HepG2 (cell line): Measurements from ENCODE around the gene UNC13D. TPM values are rescaled to one million over a fixed set of nuclear protein-coding genes. Genes with fewer than 3 reads are reported as not detected.
A peak's percentile ranks its signal among the peaks of the same experiment; 100 is the strongest.

ENCODE experiments used
- ESRRA ChIP-seq: sonication (generic); formaldehyde crosslinking; IDR thresholded peaks from 2 replicates; pipeline ENCODE4 v1.5.1; 2020; ENCODE audit warnings: mild to moderate bottlenecking, low read depth, missing genetic modification reagents
- HOXA3 ChIP-seq: sonication (generic); formaldehyde crosslinking; IDR thresholded peaks from 2 replicates; pipeline ENCODE4 v1.5.0; 2020; ENCODE audit warnings: missing genetic modification reagents
- MTA1 ChIP-seq: sonication (generic); formaldehyde crosslinking; IDR thresholded peaks from 2 replicates; pipeline ENCODE4 v1.4.0; 2020; ENCODE audit warnings: missing genetic modification reagents, mild to moderate bottlenecking, borderline replicate concordance
- NFYC ChIP-seq: IDR thresholded peaks from 2 replicates; pipeline ENCODE4 v1.6.1; 2016; ENCODE audit warnings: missing genetic modification reagents, missing compliant biosample characterization
- POGZ ChIP-seq: sonication (generic); formaldehyde crosslinking; IDR thresholded peaks from 2 replicates; pipeline ENCODE4 v1.4.0; 2020; ENCODE audit warnings: mild to moderate bottlenecking, missing genetic modification reagents
- RFXANK ChIP-seq: IDR thresholded peaks from 2 replicates; pipeline ENCODE4 v1.6.1; 2016
- ZNF207 ChIP-seq: fragments of 450-650 bp; IDR thresholded peaks from 2 replicates; pipeline ENCODE4 v1.6.1; 2016; ENCODE audit warnings: antibody characterized with exemption, borderline replicate concordance
- ZNF430 ChIP-seq: sonication (generic); formaldehyde crosslinking; IDR thresholded peaks from 2 replicates; pipeline ENCODE4 v1.9.0; 2021; ENCODE audit warnings: mild to moderate bottlenecking, missing genetic modification reagents
- ZNF441 ChIP-seq: sonication (generic); formaldehyde crosslinking; IDR thresholded peaks from 2 replicates; pipeline ENCODE4 v1.7.0; 2021; ENCODE audit warnings: missing genetic modification reagents, borderline replicate concordance
- ZNF766 ChIP-seq: sonication (generic); formaldehyde crosslinking; IDR thresholded peaks from 2 replicates; pipeline ENCODE4 v1.5.0; 2020; ENCODE audit warnings: missing genetic modification reagents, borderline replicate concordance
- polyA plus RNA-seq, 8 experiments: library from polyadenylated mRNA; depleted of rRNA in 3 of 8; stranded (reverse) in 7 of 8; unstranded in 1 of 8; fragments of >200 nt; fragmentation: Illumina TruSeq in 4 of 8; extraction: Trizol in 4 of 8; gene quantifications; 2 replicates each; pipeline versions ENCODE4 v1.2.1 to v1.2.3, GENCODE V29; 2011 to 2016; ENCODE audit warnings: low read depth in 4 of 8, missing spikeins in 1 of 8, mixed read lengths in 1 of 8; ENCODE audit not compliant: insufficient read depth in 1 of 8
- total RNA-seq, 5 experiments: library from RNA; depleted of rRNA; stranded (reverse); fragments of >200 nt; fragmentation: Illumina TruSeq; extraction: Trizol; gene quantifications; 2 replicates each; pipeline ENCODE4 v1.2.3, GENCODE V29; 2016; ENCODE audit warnings: low read depth in 1 of 5
- TF ChIP-seq, protein P1 (sequence below): sonication (generic); formaldehyde crosslinking; IDR thresholded peaks from 2 replicates; pipeline ENCODE4 v1.4.0; 2020; ENCODE audit warnings: mild to moderate bottlenecking, missing genetic modification reagents
- TF ChIP-seq, protein P2 (sequence below): sonication (generic); formaldehyde crosslinking; IDR thresholded peaks from 2 replicates; pipeline ENCODE4 v1.5.1; 2020; ENCODE audit warnings: mild to moderate bottlenecking, missing genetic modification reagents
- TF ChIP-seq, protein P3 (sequence below): sonication (generic); formaldehyde crosslinking; IDR thresholded peaks from 2 replicates; pipeline ENCODE4 v1.4.0; 2020; ENCODE audit warnings: mild to moderate bottlenecking, missing genetic modification reagents
- TF ChIP-seq, protein P4 (sequence below): sonication (generic); formaldehyde crosslinking; IDR thresholded peaks from 2 replicates; pipeline ENCODE4 v1.4.0; 2020; ENCODE audit warnings: missing genetic modification reagents, mild to moderate bottlenecking, borderline replicate concordance
- TF ChIP-seq, protein P5 (sequence below): fragments of 450-650 bp; IDR thresholded peaks from 2 replicates; pipeline ENCODE4 v1.6.1; 2017; ENCODE audit warnings: mild to moderate bottlenecking
- TF ChIP-seq, protein P6 (sequence below): sonication (generic); formaldehyde crosslinking; IDR thresholded peaks from 2 replicates; pipeline ENCODE4 v1.9.0; 2022; ENCODE audit warnings: low read depth, missing genetic modification reagents

UNC13D gene
- total and polyA plus RNA-seq, 2 of the 13 experiments (the other 11 are each of a cell fraction or from before 2014, with no cell fraction given): 29.7 to 42.7 TPM

DNA sequence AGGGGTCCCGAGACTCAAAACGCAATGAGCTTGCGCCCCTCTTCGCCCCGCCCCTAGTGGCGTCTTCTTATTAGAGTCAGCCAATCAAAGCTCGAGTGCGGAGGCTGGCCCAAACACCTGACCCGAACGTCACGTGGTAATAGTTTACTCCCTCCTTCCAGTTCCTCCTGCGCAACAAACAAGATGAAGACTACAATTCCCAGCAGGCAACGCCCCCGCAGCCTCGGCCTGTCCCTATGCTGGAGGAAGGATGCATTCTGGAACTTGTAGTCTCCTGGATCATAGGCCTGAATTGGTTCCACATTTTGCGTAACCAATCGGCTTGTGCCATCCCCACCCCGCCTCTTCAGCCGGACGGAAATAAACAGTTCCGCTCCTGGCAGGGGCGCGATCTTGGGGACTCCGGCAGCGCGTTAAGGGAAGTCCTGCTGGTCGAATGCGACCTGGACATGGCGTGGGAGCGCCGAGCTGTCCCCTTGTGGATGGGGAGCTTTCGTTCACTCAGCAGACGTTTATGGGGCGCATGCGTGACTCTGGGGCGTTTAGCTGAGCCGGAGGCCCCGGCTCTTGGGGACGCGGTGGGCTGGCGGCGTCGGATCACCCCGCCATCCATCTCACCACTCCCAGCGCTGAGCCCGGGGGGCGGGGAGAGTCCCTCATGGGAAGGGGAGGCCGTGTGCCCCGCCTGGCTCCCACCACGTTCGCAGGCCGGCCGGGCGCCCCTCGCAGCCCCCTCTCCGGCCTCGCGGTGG is 11.3 kb upstream of the UNC13D start, which contains the start of gene WBP2 (continued):
- TF ChIP-seq, protein P1, sequence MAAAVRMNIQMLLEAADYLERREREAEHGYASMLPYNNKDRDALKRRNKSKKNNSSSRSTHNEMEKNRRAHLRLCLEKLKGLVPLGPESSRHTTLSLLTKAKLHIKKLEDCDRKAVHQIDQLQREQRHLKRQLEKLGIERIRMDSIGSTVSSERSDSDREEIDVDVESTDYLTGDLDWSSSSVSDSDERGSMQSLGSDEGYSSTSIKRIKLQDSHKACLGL (CRISPR knock-in tag): peak; percentile 81; the same call in 1 of the 2 replicates
- TF ChIP-seq RFXANK: no peak; the same call in 1 of the 2 replicates
- TF ChIP-seq ZNF430 (CRISPR knock-in tag): peak; percentile 69; the same call in 1 of the 2 replicates
- TF ChIP-seq, protein P2, sequence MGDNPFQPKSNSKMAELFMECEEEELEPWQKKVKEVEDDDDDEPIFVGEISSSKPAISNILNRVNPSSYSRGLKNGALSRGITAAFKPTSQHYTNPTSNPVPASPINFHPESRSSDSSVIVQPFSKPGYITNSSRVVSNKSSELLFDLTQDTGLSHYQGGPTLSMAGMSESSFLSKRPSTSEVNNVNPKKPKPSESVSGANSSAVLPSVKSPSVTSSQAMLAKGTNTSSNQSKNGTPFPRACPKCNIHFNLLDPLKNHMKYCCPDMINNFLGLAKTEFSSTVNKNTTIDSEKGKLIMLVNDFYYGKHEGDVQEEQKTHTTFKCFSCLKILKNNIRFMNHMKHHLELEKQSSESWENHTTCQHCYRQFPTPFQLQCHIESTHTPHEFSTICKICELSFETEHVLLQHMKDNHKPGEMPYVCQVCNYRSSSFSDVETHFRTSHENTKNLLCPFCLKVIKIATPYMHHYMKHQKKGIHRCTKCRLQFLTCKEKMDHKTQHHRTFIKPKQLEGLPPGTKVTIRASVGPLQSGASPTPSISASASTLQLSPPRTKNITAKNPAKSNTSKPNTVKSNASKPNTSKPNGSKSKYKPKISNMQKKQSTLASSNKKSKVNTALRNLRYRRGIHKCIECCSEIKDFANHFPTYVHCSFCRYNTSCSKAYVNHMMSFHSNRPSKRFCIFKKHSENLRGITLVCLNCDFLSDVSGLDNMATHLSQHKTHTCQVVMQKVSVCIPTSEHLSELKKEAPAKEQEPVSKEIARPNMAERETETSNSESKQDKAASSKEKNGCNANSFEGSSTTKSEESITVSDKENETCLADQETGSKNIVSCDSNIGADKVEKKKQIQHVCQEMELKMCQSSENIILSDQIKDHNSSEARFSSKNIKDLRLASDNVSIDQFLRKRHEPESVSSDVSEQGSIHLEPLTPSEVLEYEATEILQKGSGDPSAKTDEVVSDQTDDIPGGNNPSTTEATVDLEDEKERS (CRISPR knock-in tag): no peak
- TF ChIP-seq ESRRA (CRISPR knock-in tag): no peak
- TF ChIP-seq, protein P3, sequence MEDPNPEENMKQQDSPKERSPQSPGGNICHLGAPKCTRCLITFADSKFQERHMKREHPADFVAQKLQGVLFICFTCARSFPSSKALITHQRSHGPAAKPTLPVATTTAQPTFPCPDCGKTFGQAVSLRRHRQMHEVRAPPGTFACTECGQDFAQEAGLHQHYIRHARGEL: peak; percentile 94
- peak; percentile 65; the same call in 1 of the 2 replicates for TF ChIP-seq POGZ
- TF ChIP-seq NFYC: peak; percentile 92
- TF ChIP-seq ZNF766: peak; percentile 82
- TF ChIP-seq MTA1: peak; percentile 55; the same call in 1 of the 2 replicates
- no peak; the same call in 1 of the 2 replicates for TF ChIP-seq ZNF441 (CRISPR knock-in tag)
- TF ChIP-seq, protein P4, sequence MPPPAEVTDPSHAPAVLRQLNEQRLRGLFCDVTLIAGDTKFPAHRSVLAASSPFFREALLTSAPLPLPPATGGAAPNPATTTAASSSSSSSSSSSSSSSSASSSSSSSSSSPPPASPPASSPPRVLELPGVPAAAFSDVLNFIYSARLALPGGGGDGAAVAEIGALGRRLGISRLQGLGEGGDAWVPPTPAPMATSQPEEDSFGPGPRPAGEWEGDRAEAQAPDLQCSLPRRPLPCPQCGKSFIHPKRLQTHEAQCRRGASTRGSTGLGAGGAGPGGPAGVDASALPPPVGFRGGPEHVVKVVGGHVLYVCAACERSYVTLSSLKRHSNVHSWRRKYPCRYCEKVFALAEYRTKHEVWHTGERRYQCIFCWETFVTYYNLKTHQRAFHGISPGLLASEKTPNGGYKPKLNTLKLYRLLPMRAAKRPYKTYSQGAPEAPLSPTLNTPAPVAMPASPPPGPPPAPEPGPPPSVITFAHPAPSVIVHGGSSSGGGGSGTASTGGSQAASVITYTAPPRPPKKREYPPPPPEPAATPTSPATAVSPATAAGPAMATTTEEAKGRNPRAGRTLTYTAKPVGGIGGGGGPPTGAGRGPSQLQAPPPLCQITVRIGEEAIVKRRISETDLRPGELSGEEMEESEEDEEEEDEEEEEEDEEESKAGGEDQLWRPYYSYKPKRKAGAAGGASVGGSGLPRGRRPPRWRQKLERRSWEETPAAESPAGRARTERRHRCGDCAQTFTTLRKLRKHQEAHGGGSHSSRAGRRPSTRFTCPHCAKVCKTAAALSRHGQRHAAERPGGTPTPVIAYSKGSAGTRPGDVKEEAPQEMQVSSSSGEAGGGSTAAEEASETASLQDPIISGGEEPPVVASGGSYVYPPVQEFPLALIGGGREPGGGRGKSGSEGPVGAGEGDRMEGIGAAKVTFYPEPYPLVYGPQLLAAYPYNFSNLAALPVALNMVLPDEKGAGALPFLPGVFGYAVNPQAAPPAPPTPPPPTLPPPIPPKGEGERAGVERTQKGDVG (CRISPR knock-in tag): peak; percentile 95
- no peak for TF ChIP-seq ZNF207
- TF ChIP-seq, protein P5, sequence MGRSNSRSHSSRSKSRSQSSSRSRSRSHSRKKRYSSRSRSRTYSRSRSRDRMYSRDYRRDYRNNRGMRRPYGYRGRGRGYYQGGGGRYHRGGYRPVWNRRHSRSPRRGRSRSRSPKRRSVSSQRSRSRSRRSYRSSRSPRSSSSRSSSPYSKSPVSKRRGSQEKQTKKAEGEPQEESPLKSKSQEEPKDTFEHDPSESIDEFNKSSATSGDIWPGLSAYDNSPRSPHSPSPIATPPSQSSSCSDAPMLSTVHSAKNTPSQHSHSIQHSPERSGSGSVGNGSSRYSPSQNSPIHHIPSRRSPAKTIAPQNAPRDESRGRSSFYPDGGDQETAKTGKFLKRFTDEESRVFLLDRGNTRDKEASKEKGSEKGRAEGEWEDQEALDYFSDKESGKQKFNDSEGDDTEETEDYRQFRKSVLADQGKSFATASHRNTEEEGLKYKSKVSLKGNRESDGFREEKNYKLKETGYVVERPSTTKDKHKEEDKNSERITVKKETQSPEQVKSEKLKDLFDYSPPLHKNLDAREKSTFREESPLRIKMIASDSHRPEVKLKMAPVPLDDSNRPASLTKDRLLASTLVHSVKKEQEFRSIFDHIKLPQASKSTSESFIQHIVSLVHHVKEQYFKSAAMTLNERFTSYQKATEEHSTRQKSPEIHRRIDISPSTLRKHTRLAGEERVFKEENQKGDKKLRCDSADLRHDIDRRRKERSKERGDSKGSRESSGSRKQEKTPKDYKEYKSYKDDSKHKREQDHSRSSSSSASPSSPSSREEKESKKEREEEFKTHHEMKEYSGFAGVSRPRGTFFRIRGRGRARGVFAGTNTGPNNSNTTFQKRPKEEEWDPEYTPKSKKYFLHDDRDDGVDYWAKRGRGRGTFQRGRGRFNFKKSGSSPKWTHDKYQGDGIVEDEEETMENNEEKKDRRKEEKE: no peak
- TF ChIP-seq, protein P6, sequence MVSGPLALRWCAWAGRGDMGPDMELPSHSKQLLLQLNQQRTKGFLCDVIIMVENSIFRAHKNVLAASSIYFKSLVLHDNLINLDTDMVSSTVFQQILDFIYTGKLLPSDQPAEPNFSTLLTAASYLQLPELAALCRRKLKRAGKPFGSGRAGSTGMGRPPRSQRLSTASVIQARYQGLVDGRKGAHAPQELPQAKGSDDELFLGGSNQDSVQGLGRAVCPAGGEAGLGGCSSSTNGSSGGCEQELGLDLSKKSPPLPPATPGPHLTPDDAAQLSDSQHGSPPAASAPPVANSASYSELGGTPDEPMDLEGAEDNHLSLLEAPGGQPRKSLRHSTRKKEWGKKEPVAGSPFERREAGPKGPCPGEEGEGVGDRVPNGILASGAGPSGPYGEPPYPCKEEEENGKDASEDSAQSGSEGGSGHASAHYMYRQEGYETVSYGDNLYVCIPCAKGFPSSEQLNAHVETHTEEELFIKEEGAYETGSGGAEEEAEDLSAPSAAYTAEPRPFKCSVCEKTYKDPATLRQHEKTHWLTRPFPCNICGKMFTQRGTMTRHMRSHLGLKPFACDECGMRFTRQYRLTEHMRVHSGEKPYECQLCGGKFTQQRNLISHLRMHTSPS: no peak
- TF ChIP-seq HOXA3 (CRISPR knock-in tag): peak; percentile 60
